IMR-90 (cell line): ENCODE measurements around the gene RDH12. TPM values are rescaled to one million over a fixed set of nuclear protein-coding genes. Genes with fewer than 3 reads are reported as not detected.

Source experiments
- ATAC-seq: fragments of 200-7000 bp; cut with Tn5 transposase; 2 replicates; pipeline ENCODE4 v1.9.1; 2020; ENCODE audit warnings: low read depth, mild to moderate bottlenecking, moderate library complexity
- BruUV-seq: library from RNA; stranded (reverse); fragments of 400-500 nt; replicated peaks from 2 replicates; lab custom pipeline; 2021; lab: Mats Ljungman, UMichigan
- CTCF ChIA-PET: fragments of 300-600 bp; formaldehyde crosslinking; extraction: SDS; loops from one replicate; lab custom pipeline; 2021; ENCODE audit warnings: antibody characterized with exemption; lab: Yijun Ruan, JAX
- POLR2A ChIA-PET: fragments of 300-600 bp; sonication (Branson Sonifier 250); formaldehyde crosslinking; loops from one replicate; lab custom pipeline; 2022; ENCODE audit warnings: antibody characterized with exemption; ENCODE audit not compliant: unreplicated experiment; lab: Charles Lee
- DNase-seq: peaks from one replicate; pipeline ENCODE4 v3.0.0; 2013
- H2AFZ ChIP-seq: replicated peaks from 2 replicates; pipeline ENCODE3; 2013; ENCODE audit warnings: low read length, mild to moderate bottlenecking; ENCODE audit not compliant: poor library complexity
- H2AK5ac ChIP-seq: 2 replicates; pipeline ENCODE4 v1.6.1; 2013; ENCODE audit warnings: low read depth, low read length, inconsistent platforms
- H2AK9ac ChIP-seq: replicated peaks from 2 replicates; pipeline ENCODE3; 2013; ENCODE audit warnings: mild to moderate bottlenecking, low read depth, low read length, moderate library complexity; ENCODE audit not compliant: poor library complexity
- H2BK120ac ChIP-seq: 2 replicates; pipeline ENCODE4 v1.6.1; 2013; ENCODE audit warnings: low read depth, low read length, inconsistent platforms
- H2BK15ac ChIP-seq: 3 replicates; pipeline ENCODE4 v1.6.1; 2013; ENCODE audit warnings: low read depth, low read length, inconsistent platforms
- H2BK20ac ChIP-seq: 2 replicates; pipeline ENCODE4 v1.6.1; 2013; ENCODE audit warnings: low read depth, mild to moderate bottlenecking, inconsistent platforms, low read length, moderate library complexity
- H2BK5ac ChIP-seq: 2 replicates; pipeline ENCODE4 v1.6.1; 2013; ENCODE audit warnings: mild to moderate bottlenecking, low read depth, low read length, inconsistent platforms; ENCODE audit not compliant: poor library complexity, severe bottlenecking
- H3K14ac ChIP-seq: replicated peaks from 2 replicates; pipeline ENCODE4 v1.6.1; 2013; ENCODE audit warnings: low read depth, low read length, inconsistent platforms
- H3K18ac ChIP-seq: 2 replicates; pipeline ENCODE4 v1.6.1; 2013; ENCODE audit warnings: low read depth, low read length, control low read depth
- H3K23ac ChIP-seq: 2 replicates; pipeline ENCODE4 v1.6.1; 2013; ENCODE audit warnings: low read depth, low read length, inconsistent platforms
- H3K27ac ChIP-seq: 2 replicates; pipeline ENCODE4 v1.5.1; 2013; ENCODE audit warnings: mild to moderate bottlenecking, control low read depth, low read length; ENCODE audit not compliant: insufficient read depth
- H3K27me3 ChIP-seq: 2 replicates; pipeline ENCODE4 v1.6.1; 2013; ENCODE audit warnings: low read length; ENCODE audit not compliant: control insufficient read depth, insufficient read depth
- H3K36me3 ChIP-seq: 2 replicates; pipeline ENCODE4 v1.6.1; 2013; ENCODE audit warnings: low read length, mixed read lengths; ENCODE audit not compliant: control insufficient read depth, insufficient read depth
- H3K4ac ChIP-seq: 2 replicates; pipeline ENCODE4 v1.6.1; 2013; ENCODE audit warnings: low read depth, low read length, inconsistent platforms
- H3K4me1 ChIP-seq: 2 replicates; pipeline ENCODE4 v1.6.1; 2013; ENCODE audit warnings: low read length, mixed read lengths; ENCODE audit not compliant: control insufficient read depth, insufficient read depth
- H3K4me2 ChIP-seq: 2 replicates; pipeline ENCODE4 v1.6.1; 2013; ENCODE audit warnings: low read depth, mild to moderate bottlenecking, control low read depth, low read length, moderate library complexity
- H3K4me3 ChIP-seq: 2 replicates; pipeline ENCODE4 v1.5.1; 2013; ENCODE audit warnings: low read depth, mild to moderate bottlenecking, control low read depth, low read length, moderate library complexity; ENCODE audit not compliant: insufficient read depth
- H3K56ac ChIP-seq: 2 replicates; pipeline ENCODE4 v1.6.1; 2013; ENCODE audit warnings: low read length, inconsistent platforms; ENCODE audit not compliant: insufficient read depth; ENCODE audit errors: extremely low read depth
- H3K79me1 ChIP-seq, 2 experiments: 2 replicates each; pipeline ENCODE4 v1.6.1; 2013; ENCODE audit warnings: low read length in 2 of 2, inconsistent platforms in 1 of 2, low read depth in 1 of 2
- H3K9ac ChIP-seq: 2 replicates; pipeline ENCODE4 v1.6.1; 2013; ENCODE audit warnings: low read depth, low read length, control low read depth
- H3K9me1 ChIP-seq: 2 replicates; pipeline ENCODE4 v1.6.1; 2013; ENCODE audit warnings: low read length, inconsistent platforms; ENCODE audit not compliant: insufficient read depth
- H3K9me3 ChIP-seq: 2 replicates; pipeline ENCODE4 v1.6.1; 2013; ENCODE audit warnings: low read length; ENCODE audit not compliant: control insufficient read depth, insufficient read depth
- H4K20me1 ChIP-seq: 2 replicates; pipeline ENCODE4 v1.6.1; 2013; ENCODE audit warnings: low read length, inconsistent platforms; ENCODE audit not compliant: insufficient read depth
- H4K5ac ChIP-seq: 2 replicates; pipeline ENCODE4 v1.6.1; 2013; ENCODE audit warnings: mild to moderate bottlenecking, low read depth, low read length, control low read depth
- H4K8ac ChIP-seq, 2 experiments: 2 replicates each; pipeline ENCODE4 v1.6.1; 2013; ENCODE audit warnings: low read depth in 2 of 2, low read length in 2 of 2, control low read depth in 1 of 2, inconsistent platforms in 1 of 2
- H4K91ac ChIP-seq: 2 replicates; pipeline ENCODE4 v1.6.1; 2013; ENCODE audit warnings: low read depth, low read length, inconsistent platforms; ENCODE audit not compliant: insufficient read depth
- BHLHE40 ChIP-seq: fragments of 150-350 bp; IDR thresholded peaks from 2 replicates; pipeline ENCODE4 v1.6.1; 2016; ENCODE audit warnings: mild to moderate bottlenecking, low read depth, low read length
- CHD1 ChIP-seq: IDR thresholded peaks from 2 replicates; pipeline ENCODE4 v1.6.1; 2012; ENCODE audit warnings: low read depth, low read length, improper control_type of control experiment
- ELK1 ChIP-seq: fragments of 150-350 bp; IDR thresholded peaks from 2 replicates; pipeline ENCODE4 v1.6.1; 2016; ENCODE audit warnings: low read depth, mild to moderate bottlenecking, low read length, moderate library complexity, borderline replicate concordance
- FOS ChIP-seq: fragments of 150-350 bp; IDR thresholded peaks from 2 replicates; pipeline ENCODE4 v1.6.1; 2016; ENCODE audit warnings: low read depth, low read length
- MAFK ChIP-seq: IDR thresholded peaks from 2 replicates; pipeline ENCODE4 v1.6.1; 2012; ENCODE audit warnings: low read depth, low read length, improper control_type of control experiment
- MAZ ChIP-seq: IDR thresholded peaks from 2 replicates; pipeline ENCODE4 v1.6.1; 2012; ENCODE audit warnings: low read depth, mild to moderate bottlenecking, low read length, improper control_type of control experiment, moderate library complexity, borderline replicate concordance
- MXI1 ChIP-seq: IDR thresholded peaks from 2 replicates; pipeline ENCODE4 v1.6.1; 2012; ENCODE audit warnings: low read depth, mild to moderate bottlenecking, low read length, moderate library complexity, borderline replicate concordance
- NFE2L2 ChIP-seq: fragments of 150-350 bp; IDR thresholded peaks from 2 replicates; pipeline ENCODE4 v1.6.1; 2016; ENCODE audit warnings: low read depth, mild to moderate bottlenecking, low read length
- POLR2A ChIP-seq: IDR thresholded peaks from 2 replicates; pipeline ENCODE4 v1.6.1; 2012; ENCODE audit warnings: mild to moderate bottlenecking, low read depth, low read length
- RAD21 ChIP-seq: IDR thresholded peaks from 2 replicates; pipeline ENCODE4 v1.6.1; 2012; ENCODE audit warnings: low read length, improper control_type of control experiment
- RCOR1 ChIP-seq: IDR thresholded peaks from 2 replicates; pipeline ENCODE4 v1.6.1; 2012; ENCODE audit warnings: mild to moderate bottlenecking, low read length, improper control_type of control experiment; ENCODE audit not compliant: insufficient replicate concordance
- RFX5 ChIP-seq: IDR thresholded peaks from 2 replicates; pipeline ENCODE4 v1.8.0; 2012; ENCODE audit warnings: low read depth, mild to moderate bottlenecking, low read length, moderate library complexity
- SMC3 ChIP-seq: fragments of 150-350 bp; IDR thresholded peaks from 2 replicates; pipeline ENCODE4 v1.6.1; 2016; ENCODE audit warnings: low read depth, mild to moderate bottlenecking, antibody characterized with exemption, low read length, moderate library complexity
- USF2 ChIP-seq: fragments of 150-350 bp; IDR thresholded peaks from 2 replicates; pipeline ENCODE4 v1.6.1; 2017; ENCODE audit warnings: mild to moderate bottlenecking, antibody characterized with exemption, low read length, low read depth
- WGBS, 2 experiments: methylation state at CpG; one replicate each; pipeline versions ENCODE4 v1.1.5 to v1.1.7; 2013; ENCODE audit warnings: missing lambda C conversion rate in 2 of 2; ENCODE audit not compliant: insufficient read length in 1 of 2; ENCODE audit errors: extremely low coverage in 2 of 2; 5-methylcytosine and 5-hydroxymethylcytosine counted together
- dilution Hi-C: fragments of 300-500 bp; cut with HindIII; formaldehyde crosslinking; loops from one replicate; pipeline ENCODE4 v1.14.3; 2018; ENCODE audit warnings: low sequenced_read_pairs; ENCODE audit not compliant: unreplicated experiment
- in situ Hi-C: fragments of 300-500 bp; cut with MboI; formaldehyde crosslinking; loops from 3 replicates; pipeline ENCODE4 v1.14.3; 2019; ENCODE audit warnings: low sequenced_read_pairs, inconsistent platforms, mixed read lengths
- intact Hi-C: fragments of 100-400 bp; cut with micrococcal nuclease; formaldehyde crosslinking; loops from 2 replicates; pipeline ENCODE4 v1.10.0; 2022
- polyA plus RNA-seq, 3 experiments: library from polyadenylated mRNA; depleted of rRNA; stranded (reverse); fragments of >200 nt; gene quantifications; 2 replicates each; pipeline ENCODE4 v1.2.3, GENCODE V29; 2012; ENCODE audit warnings: low replicate concordance in 1 of 3
- total RNA-seq: library from RNA; depleted of rRNA; stranded (reverse); fragments of >200 nt; gene quantifications from 2 replicates; pipeline ENCODE4 v1.2.3, GENCODE V29; 2012
- TF ChIP-seq, protein P1 (sequence below): conservative IDR thresholded peaks from 2 replicates; pipeline ENCODE4 v1.5.1; 2012; ENCODE audit warnings: mild to moderate bottlenecking, low read depth, low read length, improper control_type of control experiment

The RDH12 gene
- total and polyA plus RNA-seq, 2 of the 4 experiments (the other 2 are of a cell fraction): not detected

GRCh38 chr14:67773844-67774377 lies 72.2 kb downstream of the RDH12 start:
- Histone ChIP-seq H3K36me3 (peaks cover 45% of the 10 kb centered on the region), H3K4me3 (no peak overlapping the region), H4K91ac (no peak overlapping the region), H3K27ac (no peak overlapping the region), H3K79me1 (no peaks in the 10 kb centered on the region), H3K4ac (no peak overlapping the region), H3K9me3 (no peaks in the 10 kb centered on the region), H3K14ac (no peak overlapping the region), H3K56ac (no peak overlapping the region), H3K23ac (no peak overlapping the region), H2BK120ac (no peak overlapping the region), H2BK5ac (no peak overlapping the region), H3K4me2 (no peak overlapping the region), H4K5ac (no peak overlapping the region), H2AK9ac (no peak overlapping the region), H2AFZ (no peak overlapping the region), H3K4me1 (no peaks in the 10 kb centered on the region), H3K9ac (no peak overlapping the region), H2AK5ac (no peak overlapping the region), H3K9me1 (peaks cover 3% of the 10 kb centered on the region; the same call in 1 of the 2 replicates), H2BK15ac (no peak overlapping the region), H3K27me3 (no peaks in the 10 kb centered on the region), H4K8ac (no peak overlapping the region), H3K18ac (no peak overlapping the region), H4K20me1 (no peaks in the 10 kb centered on the region), H2BK20ac (no peak overlapping the region)
- DNase-seq: no peak
- POLR2A ChIA-PET: no interaction called here
- intact Hi-C loops (no loop called here), in situ Hi-C loops (no loop called here), dilution Hi-C loops (no loop called here)
- TF ChIP-seq MAZ (no peak), SMC3 (no peak), BHLHE40 (no peak), FOS (no peak), USF2 (no peak), ELK1 (no peak), RFX5 (no peak), CHD1 (no peak), RAD21 (no peak), RCOR1 (no peak), NFE2L2 (no peak), POLR2A (no peak), MAFK (no peak), MXI1 (no peak)
- TF ChIP-seq, protein P1, sequence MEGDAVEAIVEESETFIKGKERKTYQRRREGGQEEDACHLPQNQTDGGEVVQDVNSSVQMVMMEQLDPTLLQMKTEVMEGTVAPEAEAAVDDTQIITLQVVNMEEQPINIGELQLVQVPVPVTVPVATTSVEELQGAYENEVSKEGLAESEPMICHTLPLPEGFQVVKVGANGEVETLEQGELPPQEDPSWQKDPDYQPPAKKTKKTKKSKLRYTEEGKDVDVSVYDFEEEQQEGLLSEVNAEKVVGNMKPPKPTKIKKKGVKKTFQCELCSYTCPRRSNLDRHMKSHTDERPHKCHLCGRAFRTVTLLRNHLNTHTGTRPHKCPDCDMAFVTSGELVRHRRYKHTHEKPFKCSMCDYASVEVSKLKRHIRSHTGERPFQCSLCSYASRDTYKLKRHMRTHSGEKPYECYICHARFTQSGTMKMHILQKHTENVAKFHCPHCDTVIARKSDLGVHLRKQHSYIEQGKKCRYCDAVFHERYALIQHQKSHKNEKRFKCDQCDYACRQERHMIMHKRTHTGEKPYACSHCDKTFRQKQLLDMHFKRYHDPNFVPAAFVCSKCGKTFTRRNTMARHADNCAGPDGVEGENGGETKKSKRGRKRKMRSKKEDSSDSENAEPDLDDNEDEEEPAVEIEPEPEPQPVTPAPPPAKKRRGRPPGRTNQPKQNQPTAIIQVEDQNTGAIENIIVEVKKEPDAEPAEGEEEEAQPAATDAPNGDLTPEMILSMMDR: no peak
- CTCF ChIA-PET: no interaction called here
- no TSS peak for BruUV-seq
- 100% methylated on average over 1 of the region's 5 CpGs; no CpG with 5 or more reads in 1 of the 2 experiments for WGBS, 2 experiments
- no peak for ATAC-seq
